HG03103 (cell line): ENCODE data around the gene IL11RA.
"Not testable (repeated sequence)": the region's sequence is repeated elsewhere in the genome, so short reads cannot be mapped to it uniquely, and the experiment has no call there.

ENCODE experiments used
- ATAC-seq: cut with Tn5 transposase; IDR thresholded peaks from one replicate; pipeline ENCODE4 v1.9.1; 2021; ENCODE audit warnings: low read depth; ENCODE audit not compliant: unreplicated experiment

Gene IL11RA

DNA sequence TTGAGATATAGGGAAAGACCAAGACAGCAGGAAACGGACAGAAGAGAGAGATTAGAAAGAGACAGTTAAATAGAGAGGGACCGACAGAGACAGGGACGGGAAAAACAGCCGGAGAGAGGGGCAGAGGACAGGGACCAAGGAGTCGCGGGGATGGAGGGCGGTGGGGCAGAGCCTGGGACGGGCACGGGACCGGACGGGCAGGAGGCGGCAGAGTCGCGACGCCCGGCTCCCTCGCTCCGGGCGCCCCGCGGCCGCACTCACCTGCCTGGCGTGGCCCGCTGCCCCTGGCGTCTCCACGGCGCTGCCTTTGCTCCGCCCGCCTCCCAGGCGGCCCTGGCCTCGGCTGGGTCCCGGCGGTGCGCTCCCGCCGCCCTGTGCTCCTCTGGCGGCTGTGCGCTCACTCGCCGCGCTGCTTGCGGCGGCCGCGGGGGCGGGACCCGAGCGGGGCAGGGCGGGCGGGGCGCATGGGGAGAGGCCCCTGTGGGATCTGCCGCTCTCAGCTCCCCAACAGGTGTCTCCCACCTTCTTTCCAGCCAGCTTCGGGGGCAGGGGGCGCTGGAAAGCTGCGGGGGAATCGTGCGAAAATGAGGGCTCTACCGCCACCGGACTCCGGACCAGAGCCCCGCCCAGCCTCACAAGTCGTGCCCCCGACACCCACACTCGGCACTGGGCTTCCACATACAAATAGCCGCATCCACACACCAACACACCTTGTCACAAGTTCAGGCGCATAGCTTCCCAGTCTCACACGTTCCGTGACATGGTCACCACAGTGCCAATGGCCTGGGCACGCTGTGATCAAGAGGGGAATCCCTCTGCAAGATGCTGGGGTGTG is 23.1 kb upstream of the IL11RA start, which contains the start of gene ARID3C:
TSS of gene ARID3C (minus strand) at position 411 of the 835 bp plus-strand sequence. CDS start 1,052 bp downstream, outside the sequence.
- no peak for ATAC-seq

DNA sequence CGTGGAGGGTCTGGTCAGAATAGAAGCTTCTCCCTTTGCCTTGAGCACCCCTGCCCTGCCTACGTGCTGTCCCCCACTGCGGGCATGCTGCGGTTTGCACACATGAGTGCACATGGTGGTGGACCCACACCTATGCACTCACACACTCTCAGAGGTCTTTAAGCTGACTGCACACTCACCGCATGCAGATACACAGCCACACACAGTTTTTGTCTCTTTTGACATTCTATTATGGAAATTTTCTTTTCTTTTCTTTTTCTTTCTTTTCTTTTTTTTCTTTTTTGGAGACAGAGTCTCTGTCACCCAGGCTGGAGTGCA is 22.5 kb upstream of the IL11RA start:
- no peak for ATAC-seq

DNA sequence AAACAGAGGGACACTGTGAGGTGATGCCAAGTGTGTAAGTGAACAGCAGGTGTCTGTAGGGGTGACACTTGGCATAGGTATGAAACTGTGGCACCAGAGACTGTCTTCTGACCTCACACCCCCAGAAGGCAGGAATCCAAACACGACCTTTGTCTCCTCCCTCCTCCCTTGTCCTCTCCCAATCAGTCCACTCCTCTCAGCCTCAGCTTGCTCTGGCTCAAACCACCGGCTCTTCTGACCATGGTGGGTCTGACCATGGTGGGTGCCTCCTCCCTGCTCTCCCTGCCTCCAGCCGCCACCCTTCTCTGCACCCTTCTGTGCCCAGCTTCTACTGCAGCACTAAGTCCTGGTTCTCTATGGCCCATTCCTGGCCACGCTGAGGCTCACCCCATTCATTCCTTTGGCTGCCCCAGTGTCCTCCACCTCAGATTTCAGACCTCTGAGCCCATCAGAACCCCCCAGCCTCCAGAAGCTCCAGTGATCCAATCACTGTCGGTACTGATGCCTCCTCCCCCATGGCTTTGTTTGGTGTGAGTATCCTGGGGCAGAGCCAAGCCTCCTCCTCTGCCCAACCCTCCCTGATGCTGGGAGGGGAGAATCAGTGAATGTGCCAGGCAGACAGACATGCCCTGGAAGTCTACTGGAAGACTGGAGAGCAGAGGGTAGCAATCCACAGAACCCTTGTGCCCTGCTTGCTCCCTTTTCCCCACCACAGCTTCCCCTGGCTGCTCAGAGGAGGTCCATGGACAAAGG is 21.4 kb upstream of the IL11RA start:
- no peak for ATAC-seq

DNA sequence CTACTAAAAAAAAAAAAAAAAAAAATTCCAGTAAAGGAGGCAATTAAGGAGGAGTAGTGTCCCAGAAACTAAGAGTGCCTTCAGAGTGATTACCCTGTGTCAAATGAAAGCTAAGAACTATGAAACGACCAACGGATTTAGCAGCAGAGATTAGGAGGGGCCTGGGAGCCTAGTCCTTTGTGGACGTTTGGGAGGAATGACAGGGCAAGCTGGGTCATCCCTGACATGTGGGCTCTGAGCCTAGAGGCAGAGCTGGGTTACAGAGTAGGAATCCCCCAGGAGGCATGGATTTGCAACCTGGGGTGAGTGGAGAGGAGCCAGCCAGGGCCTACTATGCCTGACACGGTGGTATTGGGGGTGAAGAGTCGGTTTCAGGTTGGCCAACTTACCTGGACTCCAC is 18.8 kb upstream of the IL11RA start:
- no peak for ATAC-seq

DNA sequence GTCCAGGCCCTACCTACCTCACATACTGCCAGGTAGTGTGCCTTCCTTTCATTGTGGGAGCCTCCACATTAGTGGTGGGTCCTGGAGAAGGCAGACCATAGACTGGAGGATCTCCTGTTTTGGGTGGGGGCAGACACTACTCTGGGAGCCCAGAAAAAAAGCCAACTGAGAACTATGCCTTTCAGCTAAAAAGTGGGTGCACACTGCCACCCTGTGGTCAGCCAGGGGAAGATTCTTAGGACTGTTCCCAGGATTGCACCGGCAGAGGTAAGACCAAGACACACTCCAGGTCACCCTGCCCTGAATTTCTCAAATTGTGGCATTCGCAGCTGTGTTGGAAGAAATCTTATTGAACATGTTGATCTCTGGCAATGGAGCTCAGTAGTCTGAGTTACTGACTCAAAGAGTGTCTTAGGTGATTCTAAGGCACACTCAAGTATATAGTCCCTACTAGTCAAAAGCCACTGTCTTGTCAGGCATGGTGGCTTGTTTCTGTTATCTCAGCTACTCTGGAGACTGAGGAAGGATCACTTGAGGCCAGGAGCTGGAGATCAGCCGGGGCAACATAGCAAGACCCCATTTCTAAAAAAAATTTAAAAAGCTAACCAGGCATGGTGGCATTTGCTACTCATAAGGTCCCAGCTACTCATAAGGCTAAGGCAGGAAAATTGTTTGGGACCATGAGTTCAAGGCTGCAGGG is 18.0 kb upstream of the IL11RA start:
- no peak for ATAC-seq

DNA sequence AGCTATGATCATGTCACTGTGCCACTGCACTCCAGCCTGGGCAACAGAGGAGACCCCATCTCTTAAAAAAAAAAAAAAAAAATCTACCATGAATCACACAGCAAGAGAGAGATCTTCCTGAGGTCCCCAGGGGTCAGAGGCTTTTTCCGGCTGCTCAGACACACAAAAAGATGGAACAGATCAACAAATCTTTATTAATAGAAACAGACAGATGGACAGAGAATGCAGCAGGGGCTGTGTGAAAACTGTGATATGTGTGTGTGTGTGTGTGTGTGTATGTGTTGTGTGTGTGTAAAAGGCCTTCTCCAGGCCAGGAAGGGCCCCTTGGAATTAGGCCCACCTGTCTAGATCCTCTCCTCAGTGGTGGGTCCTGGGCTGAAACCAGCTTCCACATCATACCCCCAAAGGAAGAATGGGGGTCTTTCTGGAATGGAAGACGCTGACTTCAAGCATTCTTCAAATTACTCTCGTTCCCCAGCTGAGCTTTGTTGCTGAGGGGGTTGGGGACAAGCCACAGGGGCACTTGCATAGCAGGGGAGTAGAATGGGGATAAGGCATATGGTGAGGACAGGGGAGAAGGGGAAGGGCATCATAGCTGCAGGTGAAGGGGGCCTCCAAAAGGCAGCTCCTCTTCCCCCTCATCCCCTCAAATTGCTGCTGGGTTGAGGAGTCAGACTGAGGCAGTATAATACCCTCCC is 17.3 kb upstream of the IL11RA start:
- no peak for ATAC-seq

DNA sequence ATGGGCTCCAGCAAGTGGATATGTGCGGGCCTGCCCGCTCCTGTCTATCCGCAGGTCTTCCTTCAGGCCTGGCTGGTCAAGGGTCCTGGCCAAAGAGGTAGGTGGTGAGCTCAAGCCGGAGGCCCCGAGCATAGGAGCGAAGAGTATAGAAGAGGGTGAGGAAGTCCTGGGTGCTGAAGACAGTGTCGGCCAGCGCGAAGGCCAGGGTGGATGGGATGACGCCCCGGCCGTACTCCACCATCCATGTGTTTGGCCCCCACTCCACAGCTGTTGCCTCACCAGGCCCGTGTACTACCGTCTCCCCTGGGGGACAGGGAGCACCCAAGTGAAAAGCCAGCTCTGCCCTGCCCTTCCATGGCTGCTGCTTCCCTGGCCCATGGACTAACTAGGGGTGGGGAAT is 16.4 kb upstream of the IL11RA start:
- ATAC-seq, result no peak

DNA sequence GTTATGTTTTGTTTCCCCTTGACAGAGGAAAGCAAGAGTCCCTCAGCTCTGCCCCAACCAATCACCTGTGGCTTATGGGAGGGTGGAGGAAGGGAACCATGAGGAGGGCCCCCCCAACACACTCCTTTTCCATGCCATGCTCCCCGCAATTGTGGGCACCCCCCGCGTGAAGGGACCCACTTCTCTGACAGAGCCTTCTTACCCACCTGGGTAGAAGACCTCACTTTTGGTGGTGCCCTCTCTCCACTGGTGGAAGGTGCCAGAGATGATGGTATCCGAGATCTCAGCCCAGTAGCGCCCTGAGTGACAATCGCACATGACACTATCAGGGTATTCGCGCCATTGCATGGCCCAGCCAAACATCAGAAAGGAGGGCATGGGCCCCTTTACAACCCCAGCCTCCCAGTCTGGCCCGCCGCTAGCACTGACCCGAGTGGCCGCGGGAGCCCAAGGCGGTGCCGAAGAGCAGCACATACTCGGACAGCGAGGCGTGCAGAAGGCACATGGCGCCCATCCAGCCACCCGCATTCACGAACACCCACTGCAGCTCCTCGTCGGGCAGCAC is 15.1 kb upstream of the IL11RA start:
- ATAC-seq, result no peak

DNA sequence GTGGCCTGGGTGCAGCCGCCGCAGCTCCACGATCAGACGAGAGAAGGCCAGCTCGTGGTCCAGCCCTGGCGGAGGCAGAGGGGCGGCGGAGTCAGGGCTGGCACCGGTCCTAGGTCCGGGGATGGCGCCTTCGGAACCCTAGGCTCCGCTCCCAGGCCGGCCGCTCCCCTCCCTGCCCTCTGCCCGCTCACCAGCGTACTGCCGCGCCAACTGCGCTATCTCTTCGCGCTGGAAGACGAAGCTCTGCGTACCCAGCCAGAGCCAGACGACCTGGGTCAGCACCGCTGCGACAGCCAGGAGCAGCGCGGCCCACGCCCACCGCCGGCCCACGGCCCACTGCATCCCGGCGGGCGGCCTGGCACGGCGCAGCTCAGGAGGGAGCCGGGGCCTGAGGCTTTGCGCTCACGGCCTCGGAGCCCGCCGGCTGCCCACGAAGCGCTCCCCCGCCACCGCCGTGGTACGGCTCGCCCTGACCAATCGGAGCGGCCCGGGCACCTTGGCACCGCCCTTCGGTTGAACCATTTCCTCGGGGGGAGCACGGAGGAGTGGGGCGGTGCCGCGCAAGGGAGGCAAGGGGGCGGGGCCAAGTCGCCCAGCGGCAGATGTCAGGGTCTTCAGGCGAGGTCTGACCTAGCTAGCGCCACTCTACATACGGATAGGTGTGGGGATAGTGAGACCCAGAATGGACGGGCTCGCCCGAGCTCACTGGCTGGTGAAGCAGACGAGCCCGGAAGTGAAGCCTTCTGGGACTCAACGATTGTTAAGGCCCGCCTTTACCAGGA is 14.4 kb upstream of the IL11RA start, which contains the start of gene SIGMAR1:
TSS of gene SIGMAR1 (minus strand) at position 432 of the 782 bp plus-strand sequence. CDS start at position 342, 90 bp downstream.
- ATAC-seq, result peak; percentile 78

DNA sequence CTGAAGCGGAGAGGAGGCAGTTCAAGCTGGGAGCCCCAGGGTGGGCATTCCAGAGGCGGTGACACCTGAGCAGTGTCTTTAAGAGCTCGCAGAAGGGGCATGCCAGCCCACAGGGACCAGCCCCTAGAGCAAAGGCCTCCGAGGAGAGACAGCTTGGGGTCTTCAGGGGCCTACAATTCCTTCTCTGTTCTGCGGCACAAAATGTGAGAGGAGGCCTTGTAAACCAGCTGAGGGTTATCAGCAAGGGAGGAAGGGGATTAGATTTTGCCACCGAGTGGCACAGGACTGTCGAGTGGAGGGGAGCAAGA is 13.9 kb upstream of the IL11RA start:
- no peak for ATAC-seq

DNA sequence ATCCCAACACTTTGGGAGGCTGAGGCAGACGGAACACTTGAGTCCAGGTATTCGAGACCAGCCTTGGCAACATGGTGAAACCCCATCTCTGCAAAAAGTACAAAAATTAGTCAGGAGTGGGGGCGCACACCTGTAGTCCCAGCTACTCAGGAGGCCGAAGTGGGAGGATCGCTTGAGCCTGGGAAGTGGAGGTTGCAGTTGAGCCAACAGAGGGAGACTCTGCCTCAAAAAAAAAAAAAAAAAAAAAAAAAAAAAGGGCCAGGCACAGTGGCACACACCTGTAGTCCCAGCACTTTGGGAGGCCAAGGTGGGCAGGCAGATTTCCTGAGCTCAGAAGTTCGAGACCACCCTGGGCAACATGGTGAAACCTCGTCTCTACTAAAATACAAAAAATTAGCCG is 12.7 kb upstream of the IL11RA start:
- ATAC-seq, result not testable (repeated sequence)

DNA sequence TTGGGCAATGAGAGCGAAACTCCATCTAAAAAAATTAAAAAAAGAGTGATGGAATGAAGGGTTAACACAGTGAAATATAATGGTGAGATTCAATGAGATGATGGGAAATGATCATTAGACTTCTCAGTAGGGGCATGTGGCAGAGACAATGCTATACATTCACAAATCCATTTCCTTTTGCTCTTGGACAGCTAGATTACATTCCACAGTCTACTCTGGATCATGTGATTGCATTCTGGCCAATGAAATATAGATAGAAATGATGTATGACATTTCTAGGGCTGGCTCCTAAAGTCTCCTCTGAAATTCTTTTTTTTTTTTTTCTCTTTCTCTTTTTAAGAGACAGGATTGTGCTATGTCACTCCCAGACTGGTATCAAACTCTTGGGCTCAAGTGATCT is 9.3 kb upstream of the IL11RA start:
- no peak for ATAC-seq

DNA sequence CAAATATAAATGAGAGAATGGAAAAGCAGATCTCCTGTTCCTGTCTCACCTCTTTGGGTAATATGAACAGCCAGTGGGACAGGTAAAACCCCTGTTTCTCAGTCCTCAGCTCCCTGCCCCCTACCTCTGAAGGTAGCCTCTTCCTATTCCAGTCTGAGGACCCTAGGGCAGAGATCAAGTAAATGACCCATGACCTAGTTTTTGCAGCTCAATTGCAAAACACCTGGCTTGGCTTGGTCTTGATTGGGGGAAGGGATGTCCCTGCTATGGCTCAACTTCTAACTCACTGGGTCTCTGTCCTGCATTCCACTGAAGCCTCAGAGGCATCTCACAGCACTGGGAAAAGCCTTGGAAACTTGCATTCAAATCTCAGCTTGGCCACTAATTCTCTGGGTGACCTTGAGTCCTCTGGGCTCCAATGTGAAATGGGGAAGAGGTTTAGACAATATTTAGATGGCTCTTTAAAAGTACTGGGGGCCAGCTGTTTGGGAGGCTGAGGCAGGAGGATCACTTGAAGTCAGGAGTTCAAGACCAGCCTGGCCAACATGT is 7.1 kb upstream of the IL11RA start:
- no peak for ATAC-seq

DNA sequence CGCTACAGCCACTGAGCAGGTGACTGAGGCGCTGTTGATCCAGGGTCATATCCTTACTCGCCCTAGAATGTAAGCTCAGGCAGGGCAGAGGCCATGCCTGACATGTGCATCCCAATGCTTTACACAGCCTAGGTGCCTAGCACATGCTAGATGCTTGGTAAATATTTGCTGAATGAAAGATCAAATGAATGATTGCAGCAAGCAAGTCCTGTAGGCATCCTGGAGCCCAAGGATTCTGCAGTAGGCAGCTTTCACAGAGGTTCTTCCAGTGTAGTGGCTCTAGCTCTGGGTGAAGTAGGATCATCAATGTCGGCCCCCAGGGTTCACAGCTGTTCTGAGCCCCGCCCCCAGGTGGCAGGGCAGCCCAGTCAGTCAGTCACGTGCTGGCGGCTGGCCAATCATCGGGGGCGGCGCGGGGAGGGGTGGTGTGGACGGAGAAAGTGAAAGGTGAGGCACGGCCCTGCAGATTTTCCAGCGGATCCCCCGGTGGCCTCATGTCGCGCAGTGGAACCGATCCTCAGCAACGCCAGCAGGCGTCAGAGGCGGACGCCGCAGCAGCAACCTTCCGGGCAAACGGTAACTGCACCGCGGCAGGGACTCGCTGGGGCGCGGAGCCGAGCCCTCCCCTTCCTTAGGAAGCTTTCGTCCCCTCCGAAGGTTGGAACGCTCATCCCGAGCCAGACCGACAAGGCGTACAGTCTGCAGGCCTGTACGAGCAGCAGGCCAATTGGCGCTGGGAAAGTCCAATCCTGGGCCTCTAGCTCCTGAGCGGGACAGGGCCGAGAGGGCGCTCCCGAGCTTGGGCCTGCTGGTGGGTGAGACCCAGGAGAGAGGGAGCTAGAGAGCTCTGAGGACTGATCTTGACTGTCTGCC is 5.5 kb upstream of the IL11RA start, which contains the start of gene GALT:
TSS of gene GALT (plus strand) at position 465 of the 873 bp plus-strand sequence. CDS start at position 495, 30 bp downstream.
- peak; percentile 77 for ATAC-seq

DNA sequence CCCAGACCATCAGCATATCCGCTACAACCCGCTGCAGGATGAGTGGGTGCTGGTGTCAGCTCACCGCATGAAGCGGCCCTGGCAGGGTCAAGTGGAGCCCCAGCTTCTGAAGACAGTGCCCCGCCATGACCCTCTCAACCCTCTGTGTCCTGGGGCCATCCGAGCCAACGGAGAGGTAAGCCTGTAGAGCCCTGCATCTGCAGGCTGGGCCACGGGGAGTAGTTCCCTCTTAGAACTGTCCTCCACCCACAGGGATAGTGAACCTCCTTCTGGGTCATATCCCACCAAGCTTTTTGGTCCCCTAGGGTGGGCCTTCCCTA is 4.9 kb upstream of the IL11RA start:
- no peak for ATAC-seq

DNA sequence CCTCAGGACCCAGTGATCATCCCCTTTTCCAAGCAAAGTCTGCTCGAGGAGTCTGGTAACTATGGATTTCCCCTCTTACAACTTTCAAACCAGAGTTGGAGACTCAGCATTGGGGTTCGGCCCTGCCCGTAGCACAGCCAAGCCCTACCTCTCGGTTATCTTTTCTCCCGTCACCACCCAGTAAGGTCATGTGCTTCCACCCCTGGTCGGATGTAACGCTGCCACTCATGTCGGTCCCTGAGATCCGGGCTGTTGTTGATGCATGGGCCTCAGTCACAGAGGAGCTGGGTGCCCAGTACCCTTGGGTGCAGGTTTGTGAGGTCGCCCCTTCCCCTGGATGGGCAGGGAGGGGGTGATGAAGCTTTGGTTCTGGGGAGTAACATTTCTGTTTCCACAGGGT is 4.3 kb upstream of the IL11RA start:
- ATAC-seq, result no peak

DNA sequence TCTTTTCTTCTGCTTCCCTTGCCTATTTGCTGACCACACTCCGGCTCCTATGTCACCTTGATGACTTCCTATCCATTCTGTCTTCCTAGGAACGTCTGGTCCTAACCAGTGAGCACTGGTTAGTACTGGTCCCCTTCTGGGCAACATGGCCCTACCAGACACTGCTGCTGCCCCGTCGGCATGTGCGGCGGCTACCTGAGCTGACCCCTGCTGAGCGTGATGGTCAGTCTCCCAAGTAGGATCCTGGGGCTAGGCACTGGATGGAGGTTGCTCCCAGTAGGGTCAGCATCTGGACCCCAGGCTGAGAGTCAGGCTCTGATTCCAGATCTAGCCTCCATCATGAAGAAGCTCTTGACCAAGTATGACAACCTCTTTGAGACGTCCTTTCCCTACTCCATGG is 3.3 kb upstream of the IL11RA start:
- ATAC-seq, result no peak

DNA sequence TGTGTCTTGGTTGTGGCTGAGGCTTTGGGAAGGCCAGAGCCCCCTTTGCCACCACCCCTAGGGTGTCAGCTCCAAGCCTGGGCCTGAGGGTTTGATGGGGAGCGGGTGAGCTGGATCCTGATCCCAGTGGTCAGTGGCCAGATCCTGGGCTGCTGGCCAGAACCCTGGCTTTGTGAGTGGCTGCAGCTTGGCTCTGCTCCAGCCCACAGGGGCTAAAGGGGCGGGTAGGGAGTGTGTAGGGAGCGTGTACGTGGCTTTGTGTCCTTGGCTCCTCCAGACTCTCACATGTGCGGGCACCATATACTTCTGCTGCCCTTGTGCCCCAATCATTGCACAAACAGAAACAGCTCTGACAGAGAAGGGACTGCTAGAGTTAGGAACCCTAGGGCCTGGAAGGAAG is 1.2 kb upstream of the IL11RA start:
- ATAC-seq, result no peak

DNA sequence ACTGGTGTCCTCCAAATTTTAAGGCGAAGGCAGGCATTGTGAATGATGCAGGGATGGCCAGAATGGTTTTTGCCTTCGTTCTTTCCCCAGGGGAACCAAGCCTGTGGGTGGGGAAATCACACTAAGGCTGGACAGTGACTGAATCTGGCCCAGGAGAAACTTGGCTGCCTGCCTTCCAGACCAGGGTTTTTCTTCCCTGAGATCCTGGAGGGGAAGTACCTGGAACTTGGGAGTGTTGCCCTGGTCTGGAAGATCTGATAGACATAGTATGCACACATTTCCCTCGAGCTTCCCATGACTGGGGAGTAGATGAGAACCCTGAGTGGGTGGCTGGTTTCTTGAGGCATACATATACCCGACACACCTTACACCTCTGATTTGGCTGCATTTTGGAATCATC is 664 bp upstream of the IL11RA start:
- ATAC-seq, result no peak
